Ovary (tissue), 9 donors: Measurements from ENCODE around the gene ITPRID2. TPM values are rescaled to one million over a fixed set of nuclear protein-coding genes. Genes with fewer than 3 reads are reported as not detected.

Experiments used
- DNase-seq, 5 donors: peaks; one replicate each; pipeline ENCODE4 v3.0.0-alpha.2; 2019 to 2020
- H3K27ac ChIP-seq, 2 donors: fragments of 200-600 bp; one replicate each; pipeline versions ENCODE4 v1.5.1 to v1.8.0; 2019 to 2022
- H3K27me3 ChIP-seq: fragments of 200-600 bp; one replicate; pipeline ENCODE4 v1.8.0; 2022
- H3K36me3 ChIP-seq: fragments of 200-600 bp; sonication (generic); one replicate; pipeline ENCODE4 v1.5.1; 2019
- H3K4me1 ChIP-seq: one replicate; pipeline ENCODE4 v1.8.1; 2013; ENCODE audit warnings: mild to moderate bottlenecking, moderate library complexity; ENCODE audit not compliant: insufficient read depth
- H3K4me3 ChIP-seq: fragments of 200-600 bp; sonication (generic); one replicate; pipeline ENCODE4 v1.5.1; 2017
- H3K9me3 ChIP-seq, 2 donors: fragments of 200-600 bp in 1 of 2; sonication (generic) in 1 of 2; one replicate each; pipeline versions ENCODE4 v1.5.1 to v1.8.1; 2013 to 2019; ENCODE audit warnings: mild to moderate bottlenecking in 1 of 2, moderate library complexity in 1 of 2
- CTCF ChIP-seq, 3 donors: fragments of 450-650 bp in 2 of 3; fragments of 200-600 bp in 1 of 3; IDR thresholded peaks; one replicate each; pipeline versions ENCODE4 v1.5.1 to v1.8.0; 2016 to 2022; ENCODE audit warnings: antibody characterized with exemption in 3 of 3, mild to moderate bottlenecking in 1 of 3
- EP300 ChIP-seq: sonication (generic); formaldehyde crosslinking; IDR thresholded peaks from one replicate; pipeline ENCODE4 v1.6.1; 2017; ENCODE audit warnings: antibody characterized with exemption
- POLR2A ChIP-seq: fragments of 450-650 bp; IDR thresholded peaks from one replicate; pipeline ENCODE4 v1.6.1; 2017; ENCODE audit warnings: antibody characterized with exemption, mild to moderate bottlenecking, moderate library complexity
- WGBS, 3 donors: extraction: QIAGEN DNeasy Blood & Tissue Kit in 1 of 3; methylation state at CpG; one replicate each; pipeline versions ENCODE4 v1.1.5 to v1.1.7; 2013 to 2017; 5-methylcytosine and 5-hydroxymethylcytosine counted together
- intact Hi-C, 4 donors: fragments of 100-400 bp; cut with DNase I; formaldehyde crosslinking; loops; one replicate each; pipeline versions ENCODE4 v1.11.0 to v1.15.1; 2022 to 2023
- polyA plus RNA-seq, 2 donors: library from polyadenylated mRNA; stranded (reverse); fragments of 200-250 nt in 1 of 2; fragments of 350-450 nt in 1 of 2; fragmentation: Illumina TruSeq in 1 of 2; extraction: RNeasy Lipid Tissue Mini Kit (QIAGEN cat#74804) in 1 of 2; gene quantifications; one replicate each; pipeline ENCODE4 v1.2.3, GENCODE V29; 2013 to 2014
- total RNA-seq, 7 donors: library from RNA; depleted of rRNA in 2 of 7; stranded (reverse); fragments of >200 nt in 2 of 7; fragmentation: NEBNext Ultra II Directional in 3 of 7; extraction: Animal tissue kit (Norgen Biotek cat#: 25700) in 3 of 7; gene quantifications; one replicate each; pipeline versions ENCODE4 v1.1.0 to v1.2.4, GENCODE V29; 2016 to 2023
- donor health status: DM: no; HTN: no; CAD: no; lungs with moderate emphysema.
- donor health status: DM: no; HTN: no; CAD: no.
- donor health status: Bipolar disorder and iron deficiency.
- donor health status: DM: yes; HTN: yes; CAD: no.
- donor health status: DM: no; HTN: no; CAD: no.
- donor health status: DM: yes; HTN: yes; CAD: no.

ITPRID2 gene
- total and polyA plus RNA-seq, 9 donors: 25.2 to 66.2 (median 48.6) TPM

- intact Hi-C loops: no loop called here
- Histone ChIP-seq H3K27me3 (no peaks in the 10 kb centered on the region), H3K9me3 (no peaks in the 10 kb centered on the region), H3K27ac (no peak overlapping the region), H3K4me1 (no peaks in the 10 kb centered on the region), H3K36me3 (no peaks in the 10 kb centered on the region), H3K4me3 (no peak overlapping the region)
- no peak for DNase-seq
- WGBS, 3 donors: 97 to 100% (median 99%) methylated on average over 1 of the region's 1 CpG
- TF ChIP-seq EP300 (no peak), POLR2A (no peak), CTCF (IDR thresholded peaks at IDR 0.05) (no peak)
These were observed 16.1 kb downstream of the ITPRID2 start for GRCh38 chr2:181907635-181908034.

- TF ChIP-seq POLR2A: no peak
- TF ChIP-seq CTCF (IDR thresholded peaks at IDR 0.05): no peak
- TF ChIP-seq EP300: no peak
- no peaks in the 10 kb centered on the region for H3K4me1 ChIP-seq
- 73 to 79% (median 74%) methylated on average over 2 of the region's 2 CpGs for WGBS, 3 donors
- no peaks in the 10 kb centered on the region for H3K9me3 ChIP-seq
- intact Hi-C loops: no loop called here
- DNase-seq: no peak
- H3K27me3 ChIP-seq: no peaks in the 10 kb centered on the region
- H3K36me3 ChIP-seq: no peaks in the 10 kb centered on the region
- H3K4me3 ChIP-seq: no peak overlapping the region
- H3K27ac ChIP-seq: no peak overlapping the region
These were observed 18.7 kb downstream of the ITPRID2 start for GRCh38 chr2:181910028-181910831.

- DNase-seq: no peak
- Histone ChIP-seq H3K9me3 (no peaks in the 10 kb centered on the region), H3K27ac (no peak overlapping the region), H3K4me3 (no peak overlapping the region), H3K36me3 (no peaks in the 10 kb centered on the region), H3K4me1 (no peaks in the 10 kb centered on the region), H3K27me3 (no peaks in the 10 kb centered on the region)
- intact Hi-C loops: no loop called here
- TF ChIP-seq EP300 (no peak), POLR2A (no peak), CTCF (IDR thresholded peaks at IDR 0.05) (no peak)
- 78 to 86% (median 84%) methylated on average over 2 of the region's 2 CpGs for WGBS, 3 donors
These were observed 20.3 kb downstream of the ITPRID2 start for GRCh38 chr2:181911830-181912229.

GRCh38 chr2:181915102-181915501 lies 23.6 kb downstream of the ITPRID2 start:
- H3K27me3 ChIP-seq: no peaks in the 10 kb centered on the region
- TF ChIP-seq CTCF (IDR thresholded peaks at IDR 0.05) (no peak), EP300 (no peak), POLR2A (no peak)
- WGBS, 3 donors: 96 to 100% (median 97%) methylated on average over 1 of the region's 1 CpG
- no peak overlapping the region for H3K27ac ChIP-seq
- no peak for DNase-seq
- intact Hi-C loops: no loop called here
- H3K9me3 ChIP-seq: no peaks in the 10 kb centered on the region
- no peaks in the 10 kb centered on the region for H3K4me1 ChIP-seq
- H3K4me3 ChIP-seq: no peak overlapping the region
- no peaks in the 10 kb centered on the region for H3K36me3 ChIP-seq
